ENCODE data around the gene RTN4IP1. TPM values are rescaled to one million over a fixed set of nuclear protein-coding genes. Genes with fewer than 3 reads are reported as not detected.

RTN4IP1 gene
- total and polyA plus RNA-seq, 8 donors, result 5.4 to 44.2 (median 9.2) TPM; not detected in 1

DNA sequence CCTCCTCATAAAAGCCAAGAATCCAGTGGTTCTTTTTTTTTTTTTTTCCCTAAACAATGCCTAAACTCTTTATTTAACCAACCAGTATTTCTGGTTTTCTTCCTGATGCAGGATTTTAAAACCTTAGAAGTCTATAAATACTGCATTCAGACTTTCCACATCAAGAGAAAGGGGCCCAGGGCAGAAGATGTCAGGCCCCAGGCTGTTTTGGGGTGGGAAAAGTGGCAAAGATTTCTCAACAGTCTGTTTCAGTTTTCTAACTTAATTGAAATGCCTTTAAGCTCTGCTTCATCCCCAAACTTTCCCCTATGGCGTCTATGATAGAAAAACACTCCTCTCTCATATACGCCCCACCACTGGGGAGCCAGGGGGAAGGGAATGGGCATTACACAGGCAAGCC lies 33.2 kb upstream of the RTN4IP1 start:
- TF ChIP-seq EP300 (IDR thresholded peaks at IDR 0.05), result no peak
- H3K36me3 ChIP-seq, result peaks cover 27 to 93% (median 87%) of the 10 kb centered on the region in 4 donors
- H3K4me3 ChIP-seq, result no peak overlapping the region
- no peaks in the 10 kb centered on the region for H3K4me1 ChIP-seq
- peaks cover 0 to 19% (median 12%) of the 10 kb centered on the region in 4 donors for H3K9me3 ChIP-seq
- intact Hi-C loops (cut with DNase I; ENCODE audit: low total_unique reads), result no loop called here
- no peaks in the 10 kb centered on the region for H3K27me3 ChIP-seq
- no peak overlapping the region for H3K27ac ChIP-seq
- no peak for DNase-seq
- WGBS, 5 donors, result 84 to 95% (median 91%) methylated on average over 2 of the region's 2 CpGs

- Histone ChIP-seq H3K36me3 (peaks cover 25 to 95% (median 92%) of the 10 kb centered on the region in 4 donors), H3K9me3 (peaks cover 0 to 20% (median 12%) of the 10 kb centered on the region in 4 donors), H3K27me3 (no peaks in the 10 kb centered on the region), H3K27ac (no peak overlapping the region), H3K4me1 (no peaks in the 10 kb centered on the region), H3K4me3 (no peak overlapping the region)
- intact Hi-C loops (cut with DNase I; ENCODE audit: low total_unique reads), result no loop called here
- TF ChIP-seq EP300 (IDR thresholded peaks at IDR 0.05) (no peak), POLR2AphosphoS5 (IDR thresholded peaks at IDR 0.05) (no peak)
- TF ChIP-seq, protein P1, sequence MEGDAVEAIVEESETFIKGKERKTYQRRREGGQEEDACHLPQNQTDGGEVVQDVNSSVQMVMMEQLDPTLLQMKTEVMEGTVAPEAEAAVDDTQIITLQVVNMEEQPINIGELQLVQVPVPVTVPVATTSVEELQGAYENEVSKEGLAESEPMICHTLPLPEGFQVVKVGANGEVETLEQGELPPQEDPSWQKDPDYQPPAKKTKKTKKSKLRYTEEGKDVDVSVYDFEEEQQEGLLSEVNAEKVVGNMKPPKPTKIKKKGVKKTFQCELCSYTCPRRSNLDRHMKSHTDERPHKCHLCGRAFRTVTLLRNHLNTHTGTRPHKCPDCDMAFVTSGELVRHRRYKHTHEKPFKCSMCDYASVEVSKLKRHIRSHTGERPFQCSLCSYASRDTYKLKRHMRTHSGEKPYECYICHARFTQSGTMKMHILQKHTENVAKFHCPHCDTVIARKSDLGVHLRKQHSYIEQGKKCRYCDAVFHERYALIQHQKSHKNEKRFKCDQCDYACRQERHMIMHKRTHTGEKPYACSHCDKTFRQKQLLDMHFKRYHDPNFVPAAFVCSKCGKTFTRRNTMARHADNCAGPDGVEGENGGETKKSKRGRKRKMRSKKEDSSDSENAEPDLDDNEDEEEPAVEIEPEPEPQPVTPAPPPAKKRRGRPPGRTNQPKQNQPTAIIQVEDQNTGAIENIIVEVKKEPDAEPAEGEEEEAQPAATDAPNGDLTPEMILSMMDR (IDR thresholded peaks at IDR 0.05), result no peak
- 96 to 100% (median 98%) methylated on average over 2 of the region's 2 CpGs for WGBS, 5 donors
- DNase-seq, result no peak
Observed at GRCh38 chr6:106659859-106660258, 30.6 kb upstream of the RTN4IP1 start.

- DNase-seq, result no peak
- no peaks in the 10 kb centered on the region for H3K27me3 ChIP-seq
- peaks cover 22 to 97% (median 92%) of the 10 kb centered on the region in 4 donors for H3K36me3 ChIP-seq
- no peak overlapping the region for H3K27ac ChIP-seq
- H3K4me3 ChIP-seq, result no peak overlapping the region
- peaks cover 0 to 20% (median 12%) of the 10 kb centered on the region in 4 donors for H3K9me3 ChIP-seq
- no peaks in the 10 kb centered on the region for H3K4me1 ChIP-seq
- intact Hi-C loops (cut with DNase I; ENCODE audit: low total_unique reads), result no loop called here
- TF ChIP-seq POLR2AphosphoS5 (IDR thresholded peaks at IDR 0.05) (no peak), EP300 (IDR thresholded peaks at IDR 0.05) (no peak), POLR2A (IDR thresholded peaks at IDR 0.05) (no peak)
- TF ChIP-seq, protein P1 (IDR thresholded peaks at IDR 0.05), result no peak
- WGBS, 5 donors, result 96 to 100% (median 99%) methylated on average over 4 of the region's 4 CpGs
Observed at GRCh38 chr6:106658469-106658868, 29.2 kb upstream of the RTN4IP1 start.

DNA sequence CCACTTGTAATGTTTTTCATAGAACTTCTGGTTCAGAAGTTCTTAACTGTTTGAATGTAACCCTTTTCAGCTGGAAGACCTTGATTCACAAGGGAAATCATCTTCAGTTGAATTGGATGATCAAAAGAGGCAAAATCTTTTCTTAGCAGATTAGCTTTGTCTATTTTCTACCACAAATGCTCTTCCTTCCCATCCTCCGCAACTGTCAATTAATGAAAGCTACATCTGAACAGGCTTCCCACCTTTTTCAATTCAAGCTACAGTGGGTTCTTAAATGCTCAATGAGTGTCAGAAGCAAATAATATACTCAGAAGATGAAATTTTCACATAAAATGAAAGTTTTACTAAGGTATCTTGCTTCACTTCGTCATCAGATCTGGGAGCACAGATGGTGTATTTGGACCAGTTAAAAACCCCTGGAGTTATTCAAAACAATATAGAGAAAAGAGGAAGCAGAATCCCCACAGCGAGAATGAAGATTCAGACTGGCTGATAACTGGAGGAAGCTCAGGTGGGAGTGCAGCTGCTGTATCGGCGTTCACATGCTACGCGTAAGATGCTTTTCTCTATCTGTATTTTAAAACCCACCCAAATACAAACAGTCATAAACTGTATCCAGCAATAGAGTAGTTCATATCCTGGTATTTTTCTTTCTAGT lies 19.5 kb upstream of the RTN4IP1 start:
- 90 to 95% (median 95%) methylated on average over 7 of the region's 7 CpGs for WGBS, 5 donors
- no peaks in the 10 kb centered on the region for H3K27me3 ChIP-seq
- peaks cover 14 to 88% (median 82%) of the 10 kb centered on the region in 4 donors for H3K36me3 ChIP-seq
- intact Hi-C loops (cut with DNase I; ENCODE audit: low total_unique reads), result no loop called here
- no peaks in the 10 kb centered on the region for H3K9me3 ChIP-seq
- no peak overlapping the region for H3K27ac ChIP-seq
- DNase-seq, result no peak
- no peak for TF ChIP-seq POLR2A (IDR thresholded peaks at IDR 0.05)
- no peak for TF ChIP-seq EP300 (IDR thresholded peaks at IDR 0.05)
- TF ChIP-seq, protein P1 (IDR thresholded peaks at IDR 0.05), result no peak
- no peak for TF ChIP-seq POLR2AphosphoS5 (IDR thresholded peaks at IDR 0.05)
- H3K4me3 ChIP-seq, result no peak overlapping the region
- H3K4me1 ChIP-seq, result no peaks in the 10 kb centered on the region

DNA sequence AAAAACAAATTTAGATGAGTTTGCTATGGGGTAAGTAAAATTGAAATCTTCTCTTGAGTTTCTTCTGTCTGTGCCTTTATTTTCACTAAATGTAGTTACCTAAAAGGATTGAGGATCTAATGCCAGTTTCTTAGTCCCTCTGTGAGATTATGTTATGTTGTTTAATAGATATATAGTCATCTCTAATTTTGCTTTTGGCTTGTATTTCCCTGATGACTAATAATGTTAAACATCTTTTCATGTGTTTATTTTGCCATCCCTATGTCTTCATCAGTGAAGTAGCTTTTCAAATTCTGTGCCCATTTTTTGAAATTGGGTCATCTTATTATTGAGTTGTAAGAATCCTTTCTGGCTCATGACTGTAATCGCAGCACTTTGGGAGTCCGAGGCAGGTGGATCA lies 13.8 kb upstream of the RTN4IP1 start:
- Histone ChIP-seq H3K27me3 (no peaks in the 10 kb centered on the region), H3K27ac (no peak overlapping the region), H3K9me3 (no peaks in the 10 kb centered on the region), H3K36me3 (peaks cover 7 to 71% (median 60%) of the 10 kb centered on the region in 4 donors), H3K4me1 (peaks cover 0 to 12% (median 0%) of the 10 kb centered on the region in 4 donors), H3K4me3 (no peak overlapping the region)
- no peak for DNase-seq
- intact Hi-C loops (cut with DNase I; ENCODE audit: low total_unique reads), result no loop called here
- TF ChIP-seq POLR2AphosphoS5 (IDR thresholded peaks at IDR 0.05) (no peak), POLR2A (IDR thresholded peaks at IDR 0.05) (no peak), EP300 (IDR thresholded peaks at IDR 0.05) (no peak)
- TF ChIP-seq, protein P1 (IDR thresholded peaks at IDR 0.05), result no peak
- 70 to 100% (median 97%) methylated on average over 2 of the region's 2 CpGs for WGBS, 5 donors
